ENCODE measurements around the gene COMMD1.

- TF ChIP-seq TAF1 (IDR thresholded peaks at IDR 0.05; ENCODE audit: borderline replicate concordance, low read depth, low read length) = no peak
- TF ChIP-seq POLR2A (IDR thresholded peaks at IDR 0.05; ENCODE audit: low read depth, low read length) = no peak
- no peak for TF ChIP-seq POLR2AphosphoS5 (IDR thresholded peaks at IDR 0.05; ENCODE audit: low read depth, low read length)
Measured at GRCh38 chr2:62116983-62117382, 211.5 kb downstream of the COMMD1 start.

Measured in GM12892 (cell line).